Suppressor macrophage treated with lipopolysaccharide for 4 hours (primary cell): ENCODE data around the gene DSEL.

Experiments
- DNase-seq: peaks from one replicate; pipeline ENCODE4 v3.0.0-alpha.2; 2020

Gene DSEL

DNA sequence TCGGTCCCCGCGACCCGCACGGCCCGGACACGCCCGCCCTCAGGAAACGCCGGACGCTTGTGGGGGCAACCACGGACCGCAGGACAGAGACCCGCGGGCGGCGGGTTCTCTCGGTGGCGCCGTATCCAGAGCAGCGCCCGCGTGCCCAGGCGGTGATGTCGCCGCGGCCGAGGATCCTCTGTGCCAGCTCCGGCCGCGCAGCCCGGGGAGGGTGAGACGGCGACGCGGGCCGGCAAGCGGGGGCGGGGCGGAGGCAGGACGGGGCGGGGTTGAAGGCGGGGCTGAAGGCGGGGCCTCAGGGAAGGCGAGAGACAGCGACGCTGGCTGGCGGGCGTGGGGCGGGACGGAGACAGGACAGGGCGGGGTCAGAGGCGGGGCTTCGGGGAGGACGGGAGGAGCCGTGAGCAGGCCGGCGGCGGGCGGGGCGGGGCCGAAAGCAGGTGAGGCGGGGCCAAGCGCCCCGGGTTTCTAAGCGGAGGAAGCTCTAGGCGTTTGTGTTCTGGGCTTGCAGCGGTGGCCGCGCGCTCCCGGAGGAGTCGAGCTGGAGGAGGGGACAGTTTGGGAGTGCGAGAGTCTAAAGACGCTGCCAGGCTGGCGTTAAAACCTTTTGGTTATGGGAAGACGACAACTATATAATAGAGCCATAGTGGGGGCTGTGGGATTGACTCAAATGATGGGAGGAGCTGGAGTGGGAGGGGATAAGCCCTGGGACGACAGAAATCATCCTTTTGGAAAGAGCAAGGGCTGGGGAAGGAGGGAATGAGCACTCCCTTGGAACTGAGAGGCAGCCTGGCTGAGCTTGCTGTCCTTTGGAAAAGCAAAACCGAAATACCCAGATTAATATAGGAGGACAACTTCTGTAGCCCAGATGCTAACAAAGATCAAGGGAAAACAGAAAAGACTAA is at the start of gene DSEL:
Gene DSEL, minus strand, starts transcription at position 182 of the 905 bp plus-strand sequence. CDS start 2,112 bp downstream, outside the sequence.
- peak; percentile 98 for DNase-seq

DNA sequence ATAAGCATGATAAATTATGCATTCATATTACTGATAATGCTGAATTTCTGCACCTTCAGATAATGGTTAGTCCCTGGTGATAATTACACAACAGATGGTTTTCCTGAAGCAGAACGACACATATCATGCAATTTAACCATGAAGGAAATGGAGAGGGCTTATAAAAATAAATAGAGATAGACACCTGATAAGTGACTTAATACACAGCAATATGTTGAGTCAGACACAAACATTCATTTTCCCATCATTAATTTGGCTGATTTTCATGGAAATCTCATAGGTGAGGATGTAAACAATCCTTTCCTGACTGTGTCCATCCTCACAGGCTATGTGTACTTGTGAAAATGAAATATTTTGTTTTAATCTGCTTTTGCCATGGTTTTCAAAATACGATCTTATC is 36.9 kb upstream of the DSEL start:
- no peak for DNase-seq

DNA sequence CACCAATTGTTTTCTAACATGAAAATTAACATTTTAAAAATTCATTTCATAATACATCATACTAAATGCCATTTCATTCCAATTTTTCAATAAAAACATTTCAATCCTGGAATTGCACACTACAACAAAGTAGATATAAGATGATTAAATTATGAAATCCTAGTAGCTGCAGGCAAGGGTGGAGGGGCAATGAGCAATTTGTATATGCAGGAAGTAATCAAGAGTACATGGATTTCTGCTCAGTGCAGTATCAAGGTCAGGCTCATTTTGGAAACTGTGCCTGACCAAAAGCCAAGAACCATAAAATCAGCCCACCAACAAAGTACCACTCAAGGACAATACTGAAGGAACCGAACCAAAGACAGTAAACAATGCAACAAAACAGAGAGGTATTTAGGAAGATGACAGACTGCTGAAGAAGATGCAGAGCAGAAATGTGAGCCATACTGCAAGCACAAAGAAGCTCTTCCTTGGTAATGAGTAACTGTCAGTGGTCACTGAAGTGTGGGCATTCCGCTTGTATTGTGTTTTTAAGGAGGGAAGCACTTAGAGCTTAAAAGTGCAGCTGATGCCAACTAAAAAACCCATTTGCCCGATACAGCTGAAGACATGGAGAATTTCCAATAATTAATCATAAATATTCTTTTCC is 34.5 kb upstream of the DSEL start:
- no peak for DNase-seq

DNA sequence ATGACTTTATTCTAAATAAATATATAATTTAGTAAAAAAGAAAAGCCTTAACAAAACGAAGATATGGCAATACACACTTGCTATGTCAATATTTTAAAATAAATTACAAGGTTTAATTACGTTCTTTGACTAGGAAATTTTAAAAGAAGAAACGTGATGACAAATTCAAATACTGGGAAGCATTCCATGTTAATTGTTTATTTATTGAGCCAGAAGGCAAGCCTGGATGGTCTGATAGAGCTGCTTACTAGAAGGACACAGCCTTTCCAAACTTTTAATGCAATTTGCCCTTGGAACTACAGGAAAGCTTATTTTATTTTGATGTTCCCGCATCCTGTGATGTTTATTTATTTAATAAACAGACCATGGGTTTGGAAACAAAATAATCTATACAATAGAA is 33.4 kb upstream of the DSEL start:
- no peak for DNase-seq

DNA sequence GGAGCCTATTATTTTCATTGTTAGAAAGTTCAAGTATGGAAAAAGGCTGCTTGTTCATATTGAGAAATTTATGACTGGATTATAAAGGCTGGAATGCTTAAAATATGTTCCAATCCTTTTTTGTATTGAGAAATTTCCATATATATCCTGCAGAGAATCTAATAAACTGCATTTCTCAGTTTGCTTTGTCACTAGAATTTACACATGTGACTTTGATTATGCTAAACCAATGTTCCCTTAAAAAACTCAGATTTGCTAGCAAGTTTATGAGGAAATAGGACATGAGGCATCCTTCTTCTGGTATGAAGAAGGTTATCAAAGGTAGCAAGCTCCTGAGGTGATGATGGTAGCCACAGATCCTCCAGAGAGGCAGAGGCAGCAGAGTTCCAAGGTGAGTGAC is 29.2 kb upstream of the DSEL start:
- no peak for DNase-seq

DNA sequence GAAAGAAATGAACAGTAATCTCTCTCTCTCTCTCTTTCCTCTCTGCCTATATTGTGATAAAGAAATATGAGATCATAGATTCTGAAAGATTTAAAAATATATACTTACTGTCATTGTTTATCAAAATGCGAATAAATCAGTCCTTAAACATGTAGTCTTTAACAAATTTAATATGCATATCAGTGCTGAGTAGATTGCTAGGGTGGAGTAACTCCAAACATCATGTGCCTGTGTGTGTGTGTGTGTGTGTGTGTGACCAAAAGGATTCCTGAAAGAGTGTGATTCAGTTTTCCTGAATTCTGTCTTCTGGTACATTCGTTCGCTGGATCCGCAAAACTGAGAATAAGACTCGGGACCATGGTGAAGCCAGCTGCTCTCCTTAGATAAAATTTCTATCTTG is 24.0 kb upstream of the DSEL start:
- DNase-seq, result no peak

DNA sequence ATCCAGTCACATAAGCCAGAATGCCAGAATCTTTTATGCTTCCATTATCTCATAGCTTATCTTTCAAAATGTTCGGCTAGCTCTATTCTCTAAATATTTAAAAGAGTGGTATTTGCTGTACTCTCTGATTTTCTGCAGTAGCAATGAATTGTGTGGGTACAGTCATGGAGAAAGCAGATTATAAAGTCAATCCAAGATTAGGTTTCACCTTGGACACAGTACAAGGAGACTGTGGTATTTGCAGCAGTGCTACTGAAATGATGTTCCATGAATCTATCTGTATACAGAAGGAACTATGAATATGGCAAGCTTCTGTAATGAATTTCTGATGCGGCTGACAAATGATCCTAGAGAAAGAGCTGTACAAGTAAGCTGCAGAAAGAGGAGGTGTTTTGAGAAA is 15.4 kb upstream of the DSEL start:
- no peak for DNase-seq

DNA sequence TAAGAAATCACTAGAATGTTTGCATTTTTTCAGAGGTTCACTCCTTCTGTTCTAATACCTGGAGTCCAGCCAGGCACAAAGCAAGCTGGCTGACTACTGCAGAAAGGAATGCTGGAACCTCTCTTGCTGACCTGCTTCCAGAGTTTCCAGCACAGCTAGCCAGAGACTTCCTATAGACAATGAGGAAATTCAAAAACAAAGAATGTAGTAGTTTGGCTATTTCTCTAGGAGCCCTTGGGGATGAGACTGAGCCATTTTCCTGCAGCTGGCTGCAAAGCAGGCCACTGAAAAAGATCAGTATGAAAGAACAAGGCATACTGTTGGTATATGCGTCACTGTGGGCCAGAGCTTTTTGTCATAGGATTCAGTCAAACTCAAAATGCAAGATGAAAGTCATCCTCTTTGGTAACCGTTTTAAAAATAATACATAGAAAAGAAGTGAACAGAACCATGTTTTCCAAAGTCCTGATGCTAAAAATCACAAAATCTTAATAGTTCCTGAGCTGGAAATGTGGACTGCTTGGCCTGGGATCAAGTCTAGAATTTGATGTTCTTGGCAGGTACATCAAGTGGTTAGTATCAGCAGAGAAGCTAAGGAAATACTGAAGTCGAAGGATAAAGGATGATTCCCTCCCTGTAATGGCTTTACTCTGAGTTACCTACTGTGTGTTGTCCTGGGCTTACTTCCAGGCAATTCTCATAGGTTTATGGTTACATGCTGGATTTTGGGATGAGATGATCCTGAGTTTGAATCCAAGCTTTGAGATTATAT is 9.0 kb upstream of the DSEL start:
- DNase-seq, result no peak

DNA sequence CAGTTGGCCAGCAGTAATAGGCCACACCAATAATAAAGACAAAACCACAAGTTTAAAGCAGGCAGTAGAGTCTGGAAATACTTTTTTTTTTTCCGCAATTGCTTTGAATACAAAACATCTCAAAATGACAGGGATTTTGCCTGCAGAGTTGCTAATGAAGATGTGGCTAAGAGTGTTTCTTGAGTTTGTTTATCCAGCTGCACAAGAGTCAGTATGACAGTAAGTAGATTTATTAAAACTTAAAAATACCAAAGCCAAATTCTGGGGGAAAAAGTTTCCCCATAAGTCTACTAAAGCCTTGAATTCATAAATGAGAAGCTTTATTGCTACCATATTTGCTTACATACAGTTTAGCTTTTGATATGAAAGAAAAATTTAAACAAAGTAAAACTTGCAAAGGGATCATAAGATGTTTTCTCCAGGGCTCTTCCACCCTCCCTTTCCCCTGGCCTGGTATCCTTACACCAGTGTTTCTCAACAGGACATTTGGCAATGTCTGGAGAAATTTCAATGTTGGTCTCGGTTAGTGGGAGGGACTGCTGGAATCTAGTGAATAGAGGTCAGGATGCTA is 3.9 kb upstream of the DSEL start:
- DNase-seq, result no peak

DNA sequence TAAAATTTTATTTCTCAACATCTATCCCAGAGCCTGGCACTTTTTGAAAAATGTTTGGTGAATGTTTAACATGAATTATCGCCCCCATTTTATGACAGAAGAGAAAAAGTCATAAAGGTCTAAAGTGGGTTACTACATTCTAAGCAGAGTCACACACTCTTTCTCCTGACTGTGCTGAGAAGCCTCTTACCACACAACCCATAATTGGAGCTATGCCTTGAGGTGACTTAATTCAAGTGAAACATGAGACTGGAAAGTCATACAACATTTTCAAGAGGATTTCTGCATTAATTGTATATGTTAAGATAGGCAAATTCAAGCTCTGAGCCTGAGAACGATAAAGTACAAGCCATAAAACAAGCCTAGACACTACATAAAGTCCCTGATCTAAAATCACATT is 3.1 kb upstream of the DSEL start:
- no peak for DNase-seq

DNA sequence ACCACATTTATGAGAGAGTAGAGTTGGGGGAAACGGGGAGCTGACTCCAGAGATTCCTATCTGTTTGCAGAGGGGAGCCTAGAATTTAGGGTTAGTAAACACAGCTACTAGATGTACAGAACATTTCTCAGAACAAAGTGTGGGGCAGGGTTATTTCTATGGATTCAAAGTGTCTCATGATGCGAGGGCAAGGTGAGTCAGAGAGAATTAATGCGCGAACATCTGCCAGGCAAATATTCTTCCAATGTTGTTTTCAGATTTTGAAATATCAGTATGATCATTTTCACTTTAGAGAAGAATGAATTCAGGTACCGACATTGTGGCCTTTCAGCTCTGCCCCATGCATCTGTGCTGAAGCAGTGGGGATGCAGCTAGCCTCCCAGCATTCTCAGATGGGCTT is 2.0 kb upstream of the DSEL start:
- DNase-seq, result no peak

DNA sequence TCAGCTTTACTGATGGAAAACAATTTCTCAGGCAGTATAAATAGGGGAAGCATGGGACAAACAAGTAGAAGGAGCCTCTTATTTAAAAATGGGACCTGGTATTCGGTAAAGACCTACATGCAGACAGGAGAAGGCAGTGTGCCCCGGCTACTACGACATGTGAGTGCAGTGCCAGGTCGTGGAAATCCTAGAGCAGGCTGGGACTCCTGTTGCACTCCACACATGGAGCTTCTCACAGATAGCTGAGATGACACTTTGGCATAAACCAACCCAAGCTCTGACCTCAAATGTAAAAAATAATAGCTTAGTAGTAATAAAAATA is 885 bp upstream of the DSEL start:
- DNase-seq, result no peak

DNA sequence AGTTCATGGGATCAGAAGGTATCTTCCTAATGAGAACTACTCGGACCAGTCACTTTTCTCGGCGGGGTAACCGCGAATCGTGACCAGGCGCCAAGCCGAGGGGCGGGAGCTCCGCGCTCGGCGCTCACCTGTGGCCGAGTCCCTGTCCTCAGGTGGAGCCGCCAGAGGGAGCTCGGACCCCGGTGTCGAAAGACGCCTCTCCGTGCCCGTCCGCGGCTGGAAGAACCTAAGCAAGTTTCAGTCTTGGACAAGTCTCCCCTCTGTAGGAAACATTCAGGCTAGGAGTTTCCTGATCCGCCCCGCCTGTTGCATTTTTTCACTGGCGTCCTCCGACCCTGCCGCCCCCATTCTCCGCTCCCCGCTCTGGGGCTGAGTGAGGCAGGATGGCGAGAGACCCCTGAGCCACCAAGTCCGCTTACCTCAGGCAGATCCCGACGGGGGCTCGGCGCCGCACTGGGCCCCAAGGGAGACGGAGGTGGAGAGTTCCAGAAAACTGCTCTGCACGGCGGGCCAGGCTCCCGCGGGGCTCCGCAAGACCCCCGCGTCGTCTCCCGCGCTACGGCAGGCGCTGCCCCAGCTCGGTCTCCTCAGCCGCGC is 480 bp downstream of the DSEL start:
- peak; percentile 15 for DNase-seq

DNA sequence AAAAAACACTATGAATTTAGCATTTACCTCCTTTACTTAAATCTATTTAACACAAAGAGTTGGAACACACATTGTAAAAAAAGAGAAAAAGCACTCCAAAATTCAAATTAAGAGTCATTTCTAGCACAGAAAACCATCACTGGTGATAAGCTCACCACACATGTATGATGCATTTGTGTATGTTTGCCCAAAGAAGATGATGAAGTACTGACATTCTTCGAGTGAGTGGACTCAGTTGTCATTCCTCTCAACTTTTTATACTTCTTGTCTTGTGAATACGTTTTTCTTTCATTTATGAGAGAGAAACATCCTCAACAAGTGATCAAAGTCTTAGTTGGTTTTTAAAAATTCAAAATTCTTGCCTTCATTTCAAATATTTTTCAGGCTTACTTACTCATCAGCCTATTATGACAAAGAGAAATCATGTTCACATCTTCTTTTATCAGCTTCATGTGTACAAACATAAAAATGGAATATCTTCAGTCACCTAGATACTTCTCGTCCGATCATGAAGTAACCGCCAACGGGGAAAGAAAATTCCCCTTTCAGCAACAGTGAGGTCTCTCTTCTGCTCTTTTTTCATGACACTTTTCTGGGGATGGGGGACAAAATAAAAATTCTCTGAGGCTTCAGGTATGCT is 1.5 kb downstream of the DSEL start:
- DNase-seq, result no peak

DNA sequence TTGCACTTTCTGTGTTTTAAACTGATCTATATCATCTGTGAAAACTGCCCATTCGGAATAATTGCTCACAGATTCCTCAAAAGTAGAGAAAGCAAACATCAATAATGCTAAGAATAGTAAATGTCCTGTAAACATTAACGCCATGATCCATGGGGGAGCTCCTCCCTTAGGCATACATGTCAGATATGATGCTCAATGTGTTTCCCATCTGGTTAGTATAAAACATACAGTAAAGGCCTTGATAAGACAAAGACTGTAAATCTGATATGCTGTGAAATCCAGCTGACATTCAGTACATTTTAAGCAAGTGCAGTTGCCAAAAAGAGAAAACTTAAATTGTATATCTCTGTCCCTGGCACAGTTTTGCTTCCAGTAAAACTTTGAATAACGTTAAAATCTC is 2.1 kb downstream of the DSEL start:
- DNase-seq, result no peak

DNA sequence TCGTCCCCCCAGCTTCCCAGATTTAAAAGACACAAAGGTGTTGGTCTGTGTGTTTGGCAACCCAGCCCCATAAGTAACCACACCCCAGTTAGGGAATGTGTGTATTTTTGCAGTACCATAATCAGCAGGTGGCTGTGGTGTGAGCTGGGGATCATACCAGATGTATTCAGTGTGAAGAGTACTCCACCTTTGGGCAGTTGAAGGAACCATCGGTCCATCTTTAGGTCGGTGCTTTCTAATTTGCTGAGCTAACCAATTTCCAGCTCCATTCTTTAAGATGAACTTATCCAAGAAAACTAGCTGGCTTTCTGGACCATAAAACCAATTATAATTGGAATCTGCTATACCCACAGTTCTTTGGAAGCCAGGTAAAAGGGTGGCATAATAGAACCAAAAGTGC is 3.2 kb downstream of the DSEL start:
- no peak for DNase-seq

DNA sequence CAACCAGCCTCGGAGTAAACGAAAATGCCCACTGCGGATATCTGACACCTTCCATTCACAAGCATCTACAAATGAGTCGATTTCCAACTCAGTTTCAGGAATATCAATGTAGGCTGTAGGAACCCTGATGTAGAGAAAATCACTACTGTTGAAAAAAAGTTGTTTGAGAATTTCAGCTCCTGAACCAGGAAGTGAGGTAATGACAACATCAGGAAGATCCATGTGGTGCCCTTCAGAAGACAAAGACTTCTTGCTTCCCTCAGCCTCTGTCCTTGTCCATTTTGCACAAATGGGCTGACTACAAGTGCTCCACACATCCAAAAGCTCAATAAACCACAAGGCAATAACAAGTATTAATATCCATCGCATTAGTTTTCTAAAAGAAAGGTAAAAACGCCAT is 4.7 kb downstream of the DSEL start:
- no peak for DNase-seq

DNA sequence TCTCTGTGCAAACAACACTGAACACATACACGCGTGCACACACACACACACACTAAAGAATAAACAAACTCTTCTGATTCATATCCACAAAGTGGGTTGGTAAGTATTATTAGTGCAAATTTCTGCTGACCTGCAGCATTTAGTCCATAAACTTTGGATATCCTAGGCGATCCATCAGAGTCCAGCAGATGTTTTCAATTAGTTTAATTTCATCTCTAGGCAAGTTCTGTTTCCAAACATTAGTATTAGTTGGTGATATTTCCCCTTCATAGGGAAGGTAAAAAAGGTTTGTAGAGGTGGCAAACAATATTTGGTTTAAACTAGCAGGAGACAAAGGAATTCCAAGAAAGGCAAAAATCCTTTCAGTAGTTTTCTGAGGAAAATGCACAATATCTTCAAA is 5.7 kb downstream of the DSEL start:
- no peak for DNase-seq

DNA sequence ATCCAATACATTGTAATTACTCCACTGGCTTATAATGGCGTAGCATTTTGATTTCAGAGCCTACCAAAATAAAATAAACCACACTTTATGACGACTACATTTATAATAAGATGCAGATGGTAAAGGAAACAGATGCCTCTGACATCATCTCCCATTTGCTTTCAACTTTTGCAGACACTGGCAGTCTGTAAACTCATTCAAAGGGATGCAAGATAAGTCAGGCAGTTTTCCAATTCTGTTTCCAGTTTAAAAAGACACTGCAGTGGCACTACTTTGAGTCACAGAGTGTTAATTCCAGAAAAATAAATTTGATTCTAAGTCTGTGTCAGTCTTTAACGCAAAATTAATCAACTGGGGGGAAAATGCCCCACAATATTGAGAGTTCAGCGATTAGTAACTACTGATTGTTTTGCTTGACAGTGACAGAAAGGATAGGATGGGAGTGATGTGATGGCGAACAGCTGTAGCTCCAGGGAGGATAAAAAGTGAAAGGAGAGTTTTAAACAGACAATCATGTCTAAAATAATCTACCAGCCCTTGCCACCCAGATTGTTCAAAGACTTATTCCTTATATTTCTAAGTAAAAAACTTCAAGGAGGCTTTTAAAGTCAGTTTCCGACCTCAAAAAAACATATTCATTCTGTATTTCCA is 6.7 kb downstream of the DSEL start:
- DNase-seq, result no peak

DNA sequence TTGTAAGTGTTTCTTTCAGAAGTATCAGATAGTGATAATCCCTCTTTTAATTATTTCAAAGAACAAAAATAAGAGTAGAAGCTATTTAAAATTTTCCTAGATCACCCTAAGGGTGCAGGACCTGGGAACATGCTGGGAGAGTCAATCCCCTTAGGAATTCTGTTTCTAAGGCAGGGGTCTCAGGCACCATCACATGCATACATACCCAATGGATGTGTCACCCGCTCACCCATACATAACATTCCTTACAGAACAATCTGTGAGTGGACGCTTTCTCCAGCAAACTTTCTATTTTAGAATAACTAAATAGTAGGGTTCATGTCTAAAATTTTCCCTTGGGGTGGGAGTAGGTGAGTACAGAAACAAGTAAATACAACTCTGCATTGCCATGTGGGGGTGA is 8.4 kb downstream of the DSEL start:
- DNase-seq, result no peak

DNA sequence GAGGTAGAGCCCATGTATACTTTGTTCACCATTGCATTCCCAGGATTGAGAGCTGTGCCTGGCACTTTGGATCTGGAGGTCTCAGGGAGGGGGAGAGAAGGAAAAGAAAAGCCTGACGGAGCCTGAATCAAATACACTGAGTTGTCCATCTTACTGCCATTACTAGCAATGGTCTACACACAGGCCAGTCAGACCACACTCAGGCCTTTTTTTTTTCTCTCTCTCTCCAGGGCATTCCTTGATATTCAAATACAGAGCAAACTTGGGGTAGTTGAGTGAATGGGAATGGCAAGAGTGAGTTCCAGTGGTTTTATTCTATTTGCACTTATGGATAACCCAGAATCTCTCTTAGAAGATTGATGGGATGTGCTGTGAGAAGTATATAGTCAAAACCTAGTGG is 11.8 kb downstream of the DSEL start:
- no peak for DNase-seq
